ENCODE results near the gene TSPAN3.

TSPAN3 gene

DNA sequence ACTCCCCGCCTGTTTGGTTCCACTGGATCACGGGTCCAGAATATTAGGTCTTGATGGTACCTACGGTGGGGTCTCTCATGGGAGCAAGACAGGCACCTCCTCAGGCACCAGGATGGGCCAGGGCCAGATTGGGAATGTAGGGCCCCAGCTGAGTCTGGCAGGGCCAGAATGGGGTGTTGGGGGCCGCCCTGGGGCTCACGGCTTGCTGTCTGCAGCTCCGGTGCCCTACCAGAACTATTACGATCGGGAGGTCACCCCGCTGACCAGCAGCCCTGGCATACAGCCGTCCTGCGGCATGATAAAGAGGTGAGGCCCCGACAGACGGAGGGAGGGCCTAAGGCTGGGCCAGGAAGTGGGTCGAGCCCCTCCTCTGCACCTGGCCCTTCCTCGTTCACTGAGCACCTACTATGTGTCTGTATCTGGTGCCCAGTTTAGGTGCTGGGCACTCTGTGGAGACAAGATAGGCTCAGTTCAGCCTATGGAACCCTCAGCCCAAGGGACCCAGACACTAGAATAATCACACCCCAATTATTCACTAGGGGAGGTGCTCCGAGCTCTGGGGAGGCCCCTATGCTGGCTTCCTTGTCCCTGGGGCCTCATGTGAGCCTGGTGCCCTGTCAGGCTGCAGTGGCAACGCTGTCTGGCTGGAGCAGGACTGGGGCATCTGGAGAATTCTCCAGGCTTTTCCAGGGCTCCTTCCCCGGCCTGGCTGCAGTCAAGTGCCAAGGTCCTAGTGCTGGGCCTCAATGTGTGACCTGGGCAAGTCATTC lies 38.1 kb downstream of the TSPAN3 start:
- DNase-seq = peak; percentile 1

DNA sequence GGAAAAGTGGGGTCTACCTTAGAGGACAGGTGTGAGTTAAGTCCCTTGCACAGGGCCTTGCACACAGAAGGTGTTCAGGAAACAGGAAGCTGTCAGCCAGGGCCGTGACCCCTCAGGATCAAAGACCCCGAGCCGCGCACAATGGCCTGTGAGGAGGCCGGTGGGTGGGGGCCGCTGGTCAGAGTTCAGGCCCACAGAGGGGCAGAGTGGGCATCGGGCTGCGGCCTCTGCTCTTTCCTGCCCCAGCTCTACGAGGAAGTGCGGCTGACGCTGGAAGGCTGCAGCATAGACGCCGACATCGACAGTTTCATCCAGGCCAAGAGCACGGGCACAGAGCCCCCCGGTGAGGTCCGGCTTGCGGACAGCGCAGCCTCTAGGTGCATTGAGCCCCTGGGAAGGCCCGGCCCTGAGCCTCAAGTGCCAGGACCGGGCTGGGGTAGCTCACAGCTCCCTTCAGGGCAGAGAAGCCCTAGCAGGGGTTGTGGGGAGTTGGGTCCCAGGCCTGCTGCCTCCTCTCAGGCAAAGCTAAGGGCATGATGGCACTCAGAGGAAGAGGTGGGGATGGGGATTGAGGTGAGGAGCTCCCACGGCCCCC lies 38.8 kb downstream of the TSPAN3 start:
- peak; percentile 1 for DNase-seq

DNA sequence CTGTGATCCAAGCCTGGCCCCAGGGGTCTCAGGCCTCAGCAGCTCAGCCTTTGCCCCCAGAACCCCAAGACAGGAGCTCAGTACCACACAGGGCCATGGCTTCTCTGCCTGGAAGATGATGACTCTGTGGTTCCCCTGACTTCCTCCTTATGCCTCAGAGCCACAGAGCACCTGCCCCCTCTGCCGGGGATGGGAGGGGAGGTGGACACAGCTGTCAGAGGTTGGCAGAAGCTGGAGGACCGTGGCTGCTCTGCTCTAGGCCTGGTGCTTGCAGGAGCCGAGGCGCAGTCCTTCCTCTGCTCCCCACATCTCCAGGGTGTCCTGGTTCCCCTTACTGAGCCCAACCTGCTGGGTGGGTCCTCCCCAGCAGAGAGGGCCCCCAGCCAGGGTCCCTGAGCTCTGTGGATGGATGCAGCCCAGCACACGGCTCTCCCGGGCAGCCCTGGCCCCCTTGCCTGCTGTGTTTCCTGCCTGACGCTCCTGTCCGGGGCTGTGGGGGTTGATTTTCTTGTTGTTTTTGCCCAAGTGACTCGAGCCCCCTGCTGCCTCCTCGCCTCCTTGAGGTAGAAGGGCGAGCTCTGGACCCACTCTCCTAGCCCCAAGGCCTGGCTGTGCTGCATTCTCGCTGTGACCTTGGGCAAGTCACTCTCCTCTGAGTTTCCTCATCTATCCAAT lies 39.4 kb downstream of the TSPAN3 start:
- peak; percentile 4 for DNase-seq

DNA sequence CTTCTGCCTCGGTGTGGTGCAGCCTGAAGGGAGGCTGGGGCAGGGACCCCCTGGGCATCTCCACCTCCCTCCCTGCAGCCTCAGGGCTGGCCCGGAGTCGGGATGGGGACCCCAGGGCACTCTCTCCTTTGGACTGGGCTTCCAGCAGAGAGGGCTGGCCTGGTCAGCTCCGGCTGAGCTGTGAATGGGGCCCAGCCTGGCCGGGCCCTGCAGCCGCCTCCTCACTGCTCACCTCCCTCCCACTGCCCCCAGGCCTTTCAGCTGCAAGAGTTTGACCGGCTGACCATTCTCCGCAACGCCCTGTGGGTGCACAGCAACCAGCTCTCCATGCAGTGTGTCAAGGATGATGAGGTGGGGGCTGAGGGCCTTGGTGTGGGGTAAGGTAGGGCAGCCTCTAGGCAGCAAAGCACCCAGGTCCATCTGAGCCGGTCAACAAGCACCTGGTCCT lies 40.0 kb downstream of the TSPAN3 start:
- no peak for DNase-seq

DNA sequence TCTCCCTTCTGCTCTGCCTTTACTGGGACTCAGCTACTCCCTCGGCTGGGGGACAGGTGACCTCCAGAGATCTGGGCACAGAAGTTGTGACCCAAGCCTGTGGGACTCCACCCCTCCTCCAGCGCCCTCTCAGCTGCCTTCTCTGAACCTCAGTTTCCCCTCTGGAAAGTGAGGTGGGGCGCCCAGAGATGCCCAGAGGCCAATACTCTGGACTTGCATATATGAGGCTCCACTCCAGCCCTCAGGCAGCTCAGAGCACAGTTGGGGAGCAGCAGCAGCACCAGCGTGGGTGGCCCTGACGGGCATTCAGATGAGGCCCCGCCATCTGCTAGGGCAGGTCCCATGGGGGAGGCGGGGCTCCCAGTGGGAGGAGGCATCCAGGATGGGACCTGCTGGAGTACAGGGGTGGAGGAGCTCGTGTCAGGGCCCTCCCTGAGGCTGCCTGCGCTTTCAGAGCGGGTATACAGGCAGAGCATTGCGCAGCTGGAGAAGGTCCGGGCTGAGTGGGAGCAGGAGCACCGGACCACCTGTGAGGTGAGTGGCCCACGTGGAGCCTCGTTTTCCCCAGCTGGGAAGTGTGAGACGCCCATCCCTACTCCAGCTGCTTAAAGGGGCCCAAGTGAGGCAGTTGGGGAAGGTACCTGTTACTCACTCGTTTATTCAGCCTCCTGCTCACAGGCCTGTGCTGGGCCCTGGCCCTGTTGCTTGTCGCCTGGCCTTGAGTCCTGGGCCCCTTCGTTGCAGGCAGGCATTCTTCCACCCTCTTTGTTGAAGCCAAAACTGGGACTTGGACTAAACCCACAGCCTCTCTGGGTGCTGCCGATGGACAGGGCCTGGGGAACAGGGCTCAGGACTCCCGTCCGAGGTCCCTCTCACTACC lies 40.6 kb downstream of the TSPAN3 start:
- DNase-seq = peak; percentile 1

DNA sequence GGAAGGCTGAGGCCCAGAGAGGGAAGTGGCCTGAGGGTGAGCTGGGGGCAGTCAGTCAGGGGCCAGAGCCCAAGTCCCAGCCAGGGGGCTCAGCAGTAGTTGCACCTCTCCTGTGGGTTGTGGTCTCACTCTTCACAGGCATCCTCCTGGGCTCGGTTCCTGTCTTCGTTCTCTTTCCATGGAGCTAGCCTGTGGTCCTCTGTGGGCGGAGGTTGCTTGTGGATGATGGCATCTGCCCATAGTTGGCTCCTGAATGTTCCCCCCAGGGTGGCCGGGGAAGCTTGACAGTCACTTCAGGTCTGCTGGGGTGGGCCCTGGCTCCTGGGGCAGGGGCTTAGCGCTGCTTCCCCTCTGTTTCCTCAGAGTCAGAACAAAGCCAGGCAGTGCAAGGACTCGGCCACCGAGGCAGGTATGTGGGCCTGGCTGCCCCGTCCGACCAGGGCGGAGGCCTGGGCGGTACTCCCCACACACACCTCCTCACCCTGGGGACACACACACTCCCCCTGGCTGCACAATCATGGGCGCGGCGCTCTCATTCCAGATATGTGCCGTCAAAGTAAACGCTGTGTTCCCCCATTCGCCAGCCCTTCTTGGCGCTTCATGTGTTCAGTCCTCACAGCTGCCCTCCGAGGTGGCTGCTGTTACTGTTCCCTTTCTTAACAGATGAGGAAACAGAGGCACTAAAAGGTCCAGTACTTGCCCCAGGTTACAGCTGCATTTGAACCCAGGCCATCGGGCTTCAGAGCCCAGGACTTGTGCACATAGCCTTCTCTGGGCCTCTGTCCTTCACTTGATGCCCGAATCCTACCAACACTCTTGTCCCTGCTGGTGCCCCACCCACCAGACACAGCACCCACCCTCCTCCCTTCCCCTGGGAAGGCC lies 41.5 kb downstream of the TSPAN3 start:
- peak; percentile 1 for DNase-seq

DNA sequence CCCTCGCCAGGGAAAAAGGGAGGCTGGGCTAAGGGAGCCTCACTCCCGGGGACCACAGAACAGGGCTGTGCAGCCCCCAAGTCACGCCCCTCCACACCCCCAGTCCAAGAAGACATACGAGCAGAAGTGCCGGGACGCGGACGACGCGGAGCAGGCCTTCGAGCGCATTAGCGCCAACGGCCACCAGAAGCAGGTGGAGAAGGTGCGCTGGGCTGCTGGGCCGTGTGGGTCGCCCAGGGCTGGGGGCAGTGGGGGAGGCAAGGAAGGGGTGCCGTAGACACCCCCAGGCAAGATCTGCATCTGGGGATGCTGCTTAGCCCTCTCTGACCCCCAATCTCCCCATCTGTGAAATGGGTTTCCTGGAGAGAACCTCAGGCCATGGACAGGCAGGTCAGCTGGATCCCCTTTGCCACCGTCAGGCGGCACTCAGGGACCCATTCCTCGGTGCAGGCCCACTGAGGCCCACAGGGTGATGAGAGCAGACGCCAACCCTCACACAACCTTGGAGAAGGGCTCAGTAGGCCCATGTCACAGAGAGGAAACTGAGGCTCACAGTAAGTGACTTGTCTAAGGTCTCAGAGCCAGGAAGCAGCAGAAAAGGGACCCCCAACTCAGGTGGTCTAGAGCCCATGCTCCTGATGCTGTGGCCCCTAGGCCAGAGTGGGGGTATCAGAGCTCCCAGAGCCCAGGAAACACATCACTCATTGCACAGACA lies 42.3 kb downstream of the TSPAN3 start:
- peak; percentile 1 for DNase-seq

DNA sequence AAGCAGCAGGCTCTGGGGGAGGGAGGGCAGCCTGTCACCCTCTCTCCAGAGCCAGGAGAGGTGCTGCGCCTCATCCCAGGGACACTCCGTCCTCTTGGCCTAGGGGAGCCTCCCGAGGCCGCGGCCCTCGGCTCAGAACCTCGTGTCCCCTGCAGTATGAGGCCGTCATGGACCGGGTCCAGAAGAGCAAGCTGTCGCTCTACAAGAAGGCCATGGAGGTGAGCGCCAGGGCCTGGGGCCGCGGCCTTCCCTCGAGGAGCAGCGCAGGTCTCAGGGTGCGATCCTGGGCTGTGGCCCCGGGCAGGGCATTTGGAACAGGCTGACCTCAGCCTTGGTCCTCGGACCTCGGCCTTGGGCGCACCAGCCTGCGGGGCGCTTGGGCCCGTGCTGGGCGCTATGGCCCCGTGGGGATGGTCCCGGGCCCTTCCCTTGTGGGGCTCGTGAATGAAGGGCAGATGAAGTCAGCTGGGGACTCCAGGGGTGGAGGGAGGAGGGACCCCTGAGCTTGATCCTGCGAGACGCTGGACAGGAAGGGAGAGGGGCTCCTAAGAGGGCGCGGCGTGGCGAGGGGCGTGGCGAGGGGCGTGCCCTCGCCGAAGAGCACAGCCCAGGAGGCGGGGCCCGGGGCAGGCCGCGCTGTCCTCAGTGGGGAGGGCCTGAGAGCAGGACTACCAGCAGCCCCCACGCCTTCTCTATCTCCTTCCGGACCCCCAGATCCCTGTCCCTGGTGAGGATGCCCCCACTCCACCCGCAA lies 43.0 kb downstream of the TSPAN3 start:
- no peak for DNase-seq

DNA sequence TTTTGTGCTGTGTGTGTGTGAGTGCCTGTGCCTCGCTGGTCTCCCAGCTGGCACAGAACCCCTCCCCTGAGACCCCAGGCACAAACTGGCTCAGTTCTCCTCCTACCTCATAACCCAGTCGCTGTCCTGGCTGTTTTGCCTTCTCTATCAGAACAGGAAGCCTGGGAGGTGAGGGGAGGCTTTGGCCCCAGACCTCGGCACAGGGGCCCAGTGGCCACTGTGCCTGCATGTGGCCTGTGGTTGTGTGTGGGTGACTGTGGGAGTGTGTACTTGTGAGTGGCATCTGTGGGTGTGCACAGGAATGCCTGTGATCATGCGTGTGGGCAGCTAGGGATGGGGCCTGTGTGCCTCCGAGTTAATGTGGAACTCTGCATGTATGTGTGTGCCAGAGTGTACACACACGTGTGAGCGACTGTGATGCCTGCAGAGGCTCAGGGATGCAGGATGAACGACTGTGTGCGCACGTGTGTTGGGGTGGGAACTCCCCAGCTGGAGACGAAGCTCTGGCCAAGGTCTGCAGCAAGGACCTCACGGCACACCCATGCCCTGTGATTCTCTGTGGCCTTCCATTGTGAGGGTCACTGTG lies 43.7 kb downstream of the TSPAN3 start:
- peak; percentile 0 for DNase-seq

DNA sequence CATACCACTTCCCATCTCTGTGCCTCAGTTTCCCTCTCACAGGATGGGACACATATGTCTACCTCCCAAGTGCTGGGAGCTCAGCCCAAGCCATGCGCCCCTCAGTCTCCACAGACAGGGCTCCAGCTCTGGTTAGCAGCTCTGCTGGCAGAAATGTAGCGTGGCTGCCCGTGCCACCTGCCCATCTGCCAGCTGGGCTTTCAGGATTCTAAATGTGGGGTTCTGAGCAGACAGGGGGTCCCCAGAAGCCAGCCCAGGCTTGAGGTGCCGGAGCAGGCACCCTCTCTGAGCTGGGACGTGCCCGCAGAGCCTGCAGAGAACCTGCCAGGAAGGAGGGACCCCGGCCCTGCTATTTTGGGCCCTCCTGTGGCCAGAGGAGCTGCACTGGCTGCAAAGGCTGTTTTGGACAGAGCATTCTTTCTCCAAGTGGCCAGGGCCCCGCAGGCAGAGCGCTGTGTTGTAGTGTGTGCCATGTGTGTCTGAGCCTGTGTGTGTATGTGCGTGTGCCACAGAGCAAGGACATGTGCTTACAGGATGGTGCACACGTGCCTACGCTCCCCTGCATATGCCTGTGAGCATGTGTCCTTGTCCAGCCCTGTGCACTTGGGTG lies 44.3 kb downstream of the TSPAN3 start:
- peak; percentile 1 for DNase-seq

DNA sequence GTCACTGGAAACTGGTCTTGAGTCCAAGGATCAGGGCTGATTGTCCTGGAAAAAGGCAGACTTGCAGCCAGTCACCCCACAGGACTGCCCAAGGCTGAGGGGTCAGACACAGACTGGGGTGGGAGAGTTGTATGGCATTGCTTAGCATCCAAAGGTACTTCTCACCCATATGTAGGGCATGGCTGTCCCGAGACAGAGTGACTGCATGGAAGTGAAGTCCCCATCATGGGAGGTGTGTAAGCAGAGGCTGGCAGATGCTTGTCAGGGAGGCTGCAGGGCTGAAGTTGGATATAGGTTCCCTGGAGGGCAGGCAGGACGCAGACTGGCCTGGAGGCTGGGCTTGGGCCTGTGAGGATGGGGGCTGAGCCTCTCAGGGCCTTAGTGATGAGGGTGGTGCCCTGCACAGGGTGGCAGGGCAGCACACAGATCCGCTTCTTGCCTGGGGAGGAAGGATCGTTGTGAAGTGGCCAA lies 44.9 kb downstream of the TSPAN3 start:
- DNase-seq = peak; percentile 0

DNA sequence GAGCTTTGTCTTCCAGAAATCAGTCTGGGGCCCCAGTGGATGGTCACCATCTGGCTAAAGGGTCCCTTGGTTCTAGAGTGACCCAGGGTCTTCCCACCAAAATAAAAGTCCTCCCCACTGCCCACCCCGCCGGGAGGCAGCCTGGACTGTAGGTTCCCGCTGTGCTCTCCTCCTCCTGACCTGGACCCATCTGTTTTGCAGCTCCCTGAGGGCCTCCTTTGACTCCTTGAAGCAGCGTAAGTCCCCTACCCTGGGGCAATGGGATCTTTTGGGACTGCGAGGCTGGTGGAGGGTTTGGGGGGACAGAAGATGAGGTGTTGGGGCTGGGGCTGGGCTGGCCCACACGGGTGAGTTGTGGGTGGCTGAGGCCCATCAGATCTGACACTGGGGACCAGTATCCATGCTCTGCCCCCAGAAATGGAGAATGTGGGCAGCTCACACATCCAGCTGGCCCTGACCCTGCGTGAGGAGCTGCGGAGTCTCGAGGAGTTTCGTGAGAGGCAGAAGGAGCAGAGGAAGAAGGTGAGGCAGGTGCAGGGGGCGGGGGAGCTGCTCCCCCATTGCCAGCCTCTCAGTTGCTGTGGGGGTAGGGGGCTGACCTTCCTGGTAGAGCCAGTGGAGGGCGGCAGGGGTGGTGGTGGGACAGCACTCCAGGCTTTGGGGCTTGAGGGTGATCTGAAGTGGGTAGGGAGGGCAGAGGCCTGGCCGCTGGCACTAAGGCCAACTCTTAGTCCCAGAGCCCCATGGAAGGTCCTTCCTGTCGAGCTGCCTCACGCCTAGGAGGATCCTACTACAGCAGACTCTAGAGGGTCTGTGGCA lies 45.6 kb downstream of the TSPAN3 start:
- DNase-seq = peak; percentile 0

DNA sequence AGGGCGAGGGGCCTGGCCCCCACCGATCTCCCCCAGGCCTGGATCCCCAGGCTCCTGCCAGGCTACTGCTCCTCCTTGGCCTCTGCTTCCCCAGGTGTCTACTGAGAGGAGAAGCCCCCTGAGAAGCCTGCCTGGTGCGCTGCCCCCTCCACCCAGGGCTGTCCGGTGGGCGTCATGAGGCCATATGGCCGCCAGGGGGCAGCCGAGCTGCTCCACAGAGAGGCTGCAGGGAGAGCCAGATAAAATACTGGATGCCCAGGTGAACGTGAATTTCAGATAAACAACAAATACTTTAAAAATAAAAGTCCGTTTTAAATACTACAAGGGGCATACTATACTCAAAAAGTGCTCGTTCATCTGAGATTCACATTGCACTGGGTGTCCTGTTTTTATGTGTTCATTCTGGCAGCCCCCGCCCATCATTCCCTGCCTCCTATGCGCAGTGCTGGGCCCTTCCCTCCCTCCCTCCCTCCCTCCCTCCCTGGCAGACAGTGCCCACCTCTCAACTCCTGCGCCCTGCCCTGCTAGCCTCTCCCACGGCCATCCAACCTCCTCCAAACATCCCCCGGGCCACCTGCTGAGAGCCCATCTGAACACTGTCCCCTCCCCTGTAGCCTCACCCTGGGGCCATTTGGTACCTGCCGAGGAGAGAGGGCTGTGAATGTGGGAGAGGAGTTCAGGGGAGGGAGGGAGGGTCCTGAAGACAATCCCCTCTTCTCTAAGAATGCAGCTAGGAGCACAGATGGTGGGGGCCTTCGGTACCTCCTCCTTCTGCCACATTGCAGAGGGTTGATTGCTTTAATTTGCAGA lies 46.4 kb downstream of the TSPAN3 start:
- DNase-seq = peak; percentile 71

DNA sequence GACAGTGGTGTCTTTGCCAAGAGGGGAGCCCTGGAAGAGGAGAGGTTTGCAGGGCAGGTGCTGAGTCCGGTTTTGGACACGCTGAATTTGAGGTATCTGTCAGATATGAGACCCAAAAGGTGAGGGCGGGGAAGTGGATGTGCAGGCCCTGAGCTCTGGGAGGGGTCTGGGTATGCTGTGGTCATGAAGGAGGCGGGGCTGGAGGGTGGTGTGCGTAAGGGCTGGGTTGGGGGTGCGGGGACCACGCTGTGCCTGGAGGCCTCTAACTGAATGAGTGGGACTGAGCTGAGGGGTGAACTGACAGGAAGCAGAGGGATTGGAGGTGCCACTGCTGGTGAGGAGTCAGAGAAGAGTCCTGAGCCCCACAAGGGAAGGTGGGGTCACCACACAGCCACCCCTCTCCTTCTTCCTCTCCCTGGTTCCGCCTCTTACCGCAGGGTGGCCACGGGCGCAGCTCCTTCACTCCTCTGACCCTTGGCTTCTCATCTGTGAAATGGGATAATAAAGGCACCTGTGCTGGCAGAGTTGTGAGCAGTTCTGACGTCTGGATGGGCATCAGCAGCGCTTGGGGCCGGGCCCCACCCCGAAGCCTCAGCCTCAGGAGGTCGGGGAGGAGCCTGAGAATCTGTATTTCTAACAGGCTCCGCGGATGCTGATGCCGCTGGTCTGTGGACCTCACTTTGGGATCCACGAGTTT lies 47.2 kb downstream of the TSPAN3 start:
- DNase-seq = no peak

DNA sequence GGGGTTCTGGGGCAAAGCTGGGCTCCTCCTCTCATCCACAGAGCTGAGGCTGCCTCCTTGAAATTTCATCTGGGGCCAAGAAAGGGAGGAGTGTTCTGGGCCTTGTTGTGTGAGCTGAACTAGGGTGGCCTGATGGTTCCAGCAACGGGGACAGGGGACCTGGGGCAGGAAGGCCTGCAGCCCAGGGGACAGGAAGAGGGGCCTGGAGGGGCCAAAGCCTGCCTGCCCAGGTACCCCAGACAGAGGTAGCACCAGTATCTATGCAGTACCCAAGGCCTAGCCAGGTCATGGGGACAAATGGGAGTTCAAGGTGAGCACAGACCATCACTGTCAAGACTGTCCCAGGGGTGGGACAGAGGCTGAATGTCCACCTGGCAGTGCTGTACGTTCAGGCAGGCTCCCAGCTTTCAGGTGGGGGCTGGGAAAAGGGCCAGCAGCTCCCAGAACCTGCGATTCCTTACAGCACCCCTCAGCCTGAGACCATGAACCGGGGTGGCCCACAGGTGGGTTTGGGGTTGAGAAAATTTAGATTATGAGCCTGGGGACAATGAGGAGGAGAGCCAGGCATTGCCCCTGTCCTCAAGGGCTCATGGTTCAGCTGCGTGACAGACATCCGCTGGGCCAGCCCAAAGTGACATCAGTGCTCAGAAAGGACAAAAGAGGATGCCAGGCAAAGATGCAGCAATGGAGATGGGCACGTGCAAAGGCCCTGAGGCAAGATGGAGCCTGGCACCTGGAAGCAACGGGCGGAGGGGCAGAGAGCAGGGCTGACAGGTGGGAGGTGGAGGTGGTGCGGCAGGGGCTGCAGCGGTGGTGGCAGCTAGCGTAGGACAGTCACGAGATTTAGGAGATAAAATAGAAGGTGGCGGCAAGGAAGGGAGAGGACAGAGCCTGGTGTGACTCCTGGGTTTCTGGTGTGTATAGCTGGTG lies 48.0 kb downstream of the TSPAN3 start:
- DNase-seq = no peak
